Suprapubic skin (tissue), 4 donors: ENCODE measurements around the gene DCP1B. TPM values are rescaled to one million over a fixed set of nuclear protein-coding genes. Genes with fewer than 3 reads are reported as not detected.

Experiments
- DNase-seq, 2 donors: peaks; one replicate each; pipeline ENCODE4 v3.0.0-alpha.2; 2019; ENCODE audit warnings: low spot score in 2 of 2
- H3K27ac ChIP-seq: fragments of 200-600 bp; sonication (generic); one replicate; pipeline ENCODE4 v1.5.1; 2019
- H3K27me3 ChIP-seq: fragments of 200-600 bp; sonication (generic); one replicate; pipeline ENCODE4 v1.5.1; 2019
- H3K36me3 ChIP-seq: fragments of 200-600 bp; sonication (generic); one replicate; pipeline ENCODE4 v1.5.1; 2019
- H3K4me1 ChIP-seq: fragments of 200-600 bp; sonication (generic); one replicate; pipeline ENCODE4 v1.5.1; 2019
- H3K4me3 ChIP-seq: fragments of 200-600 bp; sonication (generic); one replicate; pipeline ENCODE4 v1.5.1; 2019; ENCODE audit warnings: mild to moderate bottlenecking
- H3K9me3 ChIP-seq: fragments of 200-600 bp; sonication (generic); one replicate; pipeline ENCODE4 v1.5.1; 2019
- CTCF ChIP-seq, 2 donors: fragments of 200-600 bp in 1 of 2; fragments of 450-650 bp in 1 of 2; sonication (generic) in 1 of 2; IDR thresholded peaks; one replicate each; pipeline ENCODE4 v1.5.1; 2016 to 2019; ENCODE audit warnings: antibody characterized with exemption in 2 of 2, mild to moderate bottlenecking in 1 of 2, moderate library complexity in 1 of 2
- EP300 ChIP-seq: sonication (generic); formaldehyde crosslinking; IDR thresholded peaks from one replicate; pipeline ENCODE4 v1.6.1; 2017; ENCODE audit warnings: antibody characterized with exemption
- POLR2A ChIP-seq, 2 donors: fragments of 450-650 bp; IDR thresholded peaks; one replicate each; pipeline ENCODE4 v1.6.1; 2017; ENCODE audit warnings: antibody characterized with exemption in 2 of 2, mild to moderate bottlenecking in 2 of 2, moderate library complexity in 2 of 2
- POLR2AphosphoS5 ChIP-seq, 3 donors: sonication (generic); formaldehyde crosslinking; IDR thresholded peaks; one replicate each; pipeline ENCODE4 v1.6.1; 2017; ENCODE audit warnings: antibody characterized with exemption in 3 of 3
- WGBS: methylation state at CpG from one replicate; pipeline ENCODE4 v1.1.5; 2018; 5-methylcytosine and 5-hydroxymethylcytosine counted together
- total RNA-seq, 4 donors: library from RNA; depleted of rRNA; stranded (reverse); fragments of >200 nt; gene quantifications; one replicate each; pipeline ENCODE4 v1.1.0, GENCODE V29; 2016

The DCP1B gene
- total RNA-seq, 4 donors from 2014 or later = 11.5 to 19.5 (median 13.3) TPM

GRCh38 chr12:1917172-1918070, 86.8 kb downstream of the DCP1B start:
- no peaks in the 10 kb centered on the region for H3K4me1 ChIP-seq
- peaks cover 24% of the 10 kb centered on the region for H3K27me3 ChIP-seq
- TF ChIP-seq POLR2A (IDR thresholded peaks at IDR 0.05) (peak in 1 of 2 donors; percentile 7), POLR2AphosphoS5 (IDR thresholded peaks at IDR 0.05) (no peak)
- WGBS = 63% methylated on average over 16 of the region's 22 CpGs
- peak overlapping the region; percentile 74 for H3K27ac ChIP-seq
- H3K4me3 ChIP-seq = peak overlapping the region; percentile 36
- no peaks in the 10 kb centered on the region for H3K36me3 ChIP-seq
- DNase-seq = peak in 1 of 2 donors; percentile 57
- no peaks in the 10 kb centered on the region for H3K9me3 ChIP-seq

GRCh38 chr12:1916371-1917171, 87.7 kb downstream of the DCP1B start:
- DNase-seq = peak in 1 of 2 donors; percentile 61
- H3K27me3 ChIP-seq = peaks cover 24% of the 10 kb centered on the region
- 71% methylated on average over 16 of the region's 18 CpGs for WGBS

GRCh38 chr12:1915082-1915968, 88.9 kb downstream of the DCP1B start:
- H3K27ac ChIP-seq = no peak overlapping the region
- DNase-seq = peak in 1 of 2 donors; percentile 67
- no peak overlapping the region for H3K4me3 ChIP-seq
- peaks cover 24% of the 10 kb centered on the region for H3K27me3 ChIP-seq
- WGBS = 88% methylated on average over 10 of the region's 18 CpGs
- H3K36me3 ChIP-seq = no peaks in the 10 kb centered on the region
- no peak for TF ChIP-seq POLR2A (IDR thresholded peaks at IDR 0.05)
- no peak for TF ChIP-seq CTCF (IDR thresholded peaks at IDR 0.05)
- no peaks in the 10 kb centered on the region for H3K9me3 ChIP-seq
- H3K4me1 ChIP-seq = no peaks in the 10 kb centered on the region

More at GRCh38 chr12:1916371-1917171, 87.7 kb downstream of the DCP1B start:
- no peak overlapping the region for H3K27ac ChIP-seq
- TF ChIP-seq POLR2A (IDR thresholded peaks at IDR 0.05) (no peak), CTCF (IDR thresholded peaks at IDR 0.05) (no peak), EP300 (no peak), POLR2AphosphoS5 (IDR thresholded peaks at IDR 0.05) (no peak)
- no peaks in the 10 kb centered on the region for H3K4me1 ChIP-seq
- H3K9me3 ChIP-seq = no peaks in the 10 kb centered on the region
- H3K4me3 ChIP-seq = no peak overlapping the region
- H3K36me3 ChIP-seq = no peaks in the 10 kb centered on the region

- no peak overlapping the region for H3K27ac ChIP-seq
- no peaks in the 10 kb centered on the region for H3K9me3 ChIP-seq
- no peak for TF ChIP-seq CTCF (IDR thresholded peaks at IDR 0.05)
- no peaks in the 10 kb centered on the region for H3K4me1 ChIP-seq
- no peak overlapping the region for H3K4me3 ChIP-seq
- WGBS = 89% methylated on average over 17 of the region's 17 CpGs
- peaks cover 31% of the 10 kb centered on the region for H3K27me3 ChIP-seq
- DNase-seq = no peak
- no peaks in the 10 kb centered on the region for H3K36me3 ChIP-seq
These were observed 89.9 kb downstream of the DCP1B start for GRCh38 chr12:1914114-1914911.
